ENCODE measurements around the gene ZCCHC18.

Gene ZCCHC18

GRCh38 chrX:104134583-104135261 lies 22.4 kb downstream of the ZCCHC18 start:
- no peak for DNase-seq

- DNase-seq = no peak
Observed at GRCh38 chrX:104135677-104136076, 23.4 kb downstream of the ZCCHC18 start.

- DNase-seq = peak; percentile 18
Observed at GRCh38 chrX:104136241-104137019, 24.1 kb downstream of the ZCCHC18 start.

- no peak for DNase-seq
Observed at GRCh38 chrX:104137496-104137895, 25.2 kb downstream of the ZCCHC18 start.

GRCh38 chrX:104141087-104141760 lies 28.9 kb downstream of the ZCCHC18 start:
- DNase-seq = no peak

- no peak for DNase-seq
Observed at GRCh38 chrX:104151037-104151436, 38.7 kb downstream of the ZCCHC18 start.

- DNase-seq = peak; percentile 69
Observed at GRCh38 chrX:104156630-104157529, 44.6 kb downstream of the ZCCHC18 start, which contains the start of gene SLC25A53. Gene SLC25A53, minus strand, starts transcription at chrX:104157009. Its CDS starts 51,752 bp downstream, at chrX:104105257.

Measured in NK-92 treated with Interleukin-12 subunit alpha and Interleukin-12 subunit beta, amount 100 ng/mL, for 24 hours (cell line).